HG02938 (cell line): ENCODE results near the gene RTF2.

Experiments used
- ATAC-seq: cut with Tn5 transposase; IDR thresholded peaks from one replicate; pipeline ENCODE4 v1.9.1; 2021; ENCODE audit warnings: mild to moderate bottlenecking, moderate library complexity; ENCODE audit not compliant: unreplicated experiment

Gene RTF2

GRCh38 chr20:56437196-56437960, 31.0 kb upstream of the RTF2 start:
- no peak for ATAC-seq

DNA sequence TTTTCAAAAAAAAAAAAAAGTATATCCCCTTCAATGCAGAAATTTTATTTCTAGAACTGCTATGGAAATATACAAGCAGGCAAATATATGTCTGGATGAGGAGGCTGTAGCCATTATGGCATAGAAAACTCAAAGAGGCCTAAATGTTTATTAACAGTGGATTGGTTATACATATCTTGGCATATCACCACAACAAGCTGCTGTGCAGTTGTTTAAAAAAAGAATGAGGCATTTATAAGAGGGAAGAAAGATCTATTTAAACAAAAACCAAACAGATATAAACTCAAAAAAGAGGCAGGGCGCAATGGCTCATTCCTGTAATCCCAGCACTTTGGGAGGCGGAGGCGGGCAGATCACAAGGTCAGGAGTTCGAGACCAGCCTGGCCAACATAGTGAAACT, 30.1 kb upstream of the RTF2 start:
- no peak for ATAC-seq

- no peak for ATAC-seq
Measured at GRCh38 chr20:56439771-56440291, 28.6 kb upstream of the RTF2 start.

- no peak for ATAC-seq
Measured at GRCh38 chr20:56440346-56441007, 27.9 kb upstream of the RTF2 start.

DNA sequence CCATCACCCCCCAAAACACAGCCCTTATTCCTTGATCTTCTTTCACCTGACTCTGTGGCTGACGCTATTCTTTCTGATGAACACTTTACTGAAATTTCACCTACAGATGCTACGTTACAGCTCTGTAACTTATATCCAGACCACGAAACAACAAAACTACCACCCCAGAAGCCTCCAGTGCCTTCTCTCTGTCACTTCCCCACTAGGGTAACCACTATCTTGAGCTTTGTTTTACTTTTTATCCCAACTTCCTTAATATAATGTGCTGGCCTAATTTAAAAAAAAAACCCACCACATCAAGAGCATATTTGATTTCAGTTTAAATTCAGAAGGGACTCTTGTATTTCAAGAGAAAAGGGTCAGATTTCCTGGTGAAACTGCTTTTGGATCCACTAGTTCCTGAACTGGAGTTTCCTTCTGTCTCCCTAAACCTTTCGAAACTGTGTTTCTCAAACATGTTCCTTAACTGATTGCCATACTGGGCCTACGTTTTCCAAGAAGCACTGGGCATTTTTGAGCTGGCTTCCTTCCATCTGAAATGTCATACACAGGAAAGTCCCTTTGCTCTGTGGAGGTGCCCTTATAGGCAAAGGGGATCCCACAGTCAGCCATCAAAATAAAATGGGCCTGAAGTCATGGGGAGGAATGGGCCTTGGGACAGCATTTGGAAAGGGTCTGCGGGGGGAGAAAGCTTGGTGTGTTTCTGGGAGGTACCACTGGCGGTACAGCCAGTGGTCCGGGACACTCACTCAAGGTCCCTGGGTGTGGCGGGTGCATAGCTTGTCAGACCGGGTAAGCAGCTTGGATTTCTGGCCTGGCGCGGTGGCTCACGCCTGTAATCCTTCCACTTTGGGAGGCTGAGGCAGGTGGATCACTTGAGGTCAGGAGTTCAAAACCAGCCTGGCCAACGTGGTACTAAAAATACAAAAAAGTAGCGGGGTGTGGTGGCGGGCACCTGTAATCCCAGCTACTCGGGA, 25.8 kb upstream of the RTF2 start:
- ATAC-seq, result no peak

DNA sequence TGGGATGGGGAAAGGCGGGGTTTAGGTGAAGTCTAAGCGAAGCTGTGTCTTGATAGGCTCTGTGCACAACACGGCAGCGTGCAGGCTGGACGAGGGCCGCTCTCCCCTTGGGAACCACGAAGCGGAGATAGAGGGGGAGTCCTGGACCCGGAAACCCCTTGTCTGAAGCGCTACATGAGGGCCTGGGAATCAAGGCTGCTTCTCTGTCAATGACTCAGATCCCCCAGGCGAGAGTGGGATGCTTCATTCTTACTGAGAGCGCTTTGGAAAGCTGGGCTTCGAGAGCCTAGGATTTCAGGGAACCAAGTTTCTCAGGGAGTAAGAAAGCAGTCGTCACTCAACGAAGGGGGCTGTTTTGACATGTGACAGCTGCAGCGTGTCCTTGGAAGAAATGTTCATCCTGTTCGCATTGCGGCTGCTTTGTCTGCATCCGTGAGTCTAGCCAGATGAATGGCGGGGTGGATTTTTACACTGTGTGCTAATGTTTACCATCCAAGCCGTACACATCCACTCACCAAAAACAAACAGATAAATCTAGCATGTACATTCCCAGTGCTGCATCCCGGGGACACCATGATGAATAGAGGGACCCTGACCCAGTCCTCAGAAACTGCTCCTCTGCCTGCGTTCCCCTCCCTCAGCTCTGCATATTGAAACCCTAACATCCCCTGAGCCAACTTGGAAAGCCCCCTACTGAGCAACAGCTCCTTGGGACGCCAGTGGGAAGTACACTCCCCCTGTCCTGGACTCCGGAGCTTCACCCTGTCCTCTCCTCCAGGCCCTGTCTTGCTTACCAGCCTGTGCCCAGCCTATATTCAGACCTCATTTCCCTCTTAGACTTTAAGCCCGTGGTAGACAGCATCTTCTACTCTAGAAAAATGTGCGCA, 24.5 kb upstream of the RTF2 start:
- no peak for ATAC-seq

DNA sequence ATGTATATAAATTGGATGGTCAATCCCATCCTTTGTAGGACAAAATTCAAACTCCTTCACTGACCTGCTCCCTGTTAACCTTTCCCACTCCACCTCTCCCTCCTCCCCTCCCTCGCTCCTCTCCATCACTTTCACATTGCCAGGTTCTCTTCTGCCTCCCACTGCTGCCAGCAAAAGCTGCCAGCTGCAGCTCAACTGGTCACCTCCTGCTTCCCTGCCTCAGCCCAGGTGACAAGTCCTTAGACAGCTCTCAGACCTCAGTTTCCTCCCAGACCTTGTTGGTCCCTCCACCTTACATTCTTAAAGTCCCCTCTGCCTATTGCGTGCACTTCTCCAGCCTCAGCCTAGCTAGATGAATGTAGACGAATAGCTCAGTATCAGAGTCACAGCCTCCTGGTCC, 23.3 kb upstream of the RTF2 start:
- ATAC-seq, result no peak

GRCh38 chr20:56445540-56445939, 22.9 kb upstream of the RTF2 start:
- ATAC-seq, result no peak

DNA sequence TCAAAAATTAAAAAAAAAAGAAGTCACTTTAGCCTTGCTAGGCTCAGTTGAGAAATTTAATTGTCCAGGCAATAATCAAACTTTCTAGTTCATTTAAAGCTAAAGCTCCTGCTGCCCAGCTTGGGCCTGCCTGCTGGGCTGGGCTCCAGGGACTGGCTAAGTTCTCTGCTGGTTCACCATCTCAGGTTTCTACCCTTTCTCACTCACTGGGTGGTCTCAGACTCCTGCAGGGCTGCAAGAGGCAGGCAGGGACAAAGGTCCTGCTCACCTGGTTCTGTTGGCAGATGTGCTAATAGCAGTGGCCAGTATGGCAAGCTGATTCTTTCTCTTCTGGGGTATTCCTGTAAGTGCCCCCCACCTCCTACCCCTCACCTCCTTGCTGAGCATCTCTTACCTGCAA, 21.2 kb upstream of the RTF2 start:
- ATAC-seq, result no peak

GRCh38 chr20:56449459-56449858, 19.0 kb upstream of the RTF2 start:
- no peak for ATAC-seq

- no peak for ATAC-seq
Measured at GRCh38 chr20:56451056-56451765, 17.2 kb upstream of the RTF2 start.

- peak; percentile 74 for ATAC-seq
Measured at GRCh38 chr20:56453352-56453751, 15.1 kb upstream of the RTF2 start.

- ATAC-seq, result peak; percentile 91
Measured at GRCh38 chr20:56454754-56455153, 13.7 kb upstream of the RTF2 start.

DNA sequence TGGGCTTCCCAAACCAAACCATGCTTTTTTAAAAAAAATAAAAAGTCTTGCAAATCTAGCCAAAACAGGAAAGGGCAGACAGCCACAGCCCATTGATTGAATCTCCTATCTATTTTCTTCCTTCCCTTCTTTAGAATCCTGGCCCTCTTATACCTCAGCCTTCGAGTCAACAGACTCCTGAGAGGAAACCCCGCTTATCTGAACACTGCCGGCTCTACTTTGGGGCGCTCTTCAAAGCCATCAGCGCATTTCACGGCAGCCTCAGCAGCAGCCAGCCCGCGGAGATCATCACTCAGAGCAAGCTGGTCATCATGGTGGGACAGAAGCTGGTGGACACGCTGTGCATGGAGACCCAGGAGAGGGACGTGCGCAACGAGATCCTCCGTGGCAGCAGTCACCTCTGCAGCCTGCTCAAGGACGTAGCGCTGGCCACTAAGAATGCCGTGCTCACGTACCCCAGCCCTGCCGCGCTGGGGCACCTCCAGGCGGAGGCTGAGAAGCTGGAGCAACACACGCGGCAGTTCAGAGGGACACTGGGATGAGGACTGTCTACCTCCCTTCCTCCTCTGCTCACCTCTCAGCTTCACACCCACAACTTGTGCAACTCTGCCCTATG, 10.1 kb upstream of the RTF2 start:
- no peak for ATAC-seq

- no peak for ATAC-seq
Measured at GRCh38 chr20:56460459-56460858, 8.0 kb upstream of the RTF2 start.

DNA sequence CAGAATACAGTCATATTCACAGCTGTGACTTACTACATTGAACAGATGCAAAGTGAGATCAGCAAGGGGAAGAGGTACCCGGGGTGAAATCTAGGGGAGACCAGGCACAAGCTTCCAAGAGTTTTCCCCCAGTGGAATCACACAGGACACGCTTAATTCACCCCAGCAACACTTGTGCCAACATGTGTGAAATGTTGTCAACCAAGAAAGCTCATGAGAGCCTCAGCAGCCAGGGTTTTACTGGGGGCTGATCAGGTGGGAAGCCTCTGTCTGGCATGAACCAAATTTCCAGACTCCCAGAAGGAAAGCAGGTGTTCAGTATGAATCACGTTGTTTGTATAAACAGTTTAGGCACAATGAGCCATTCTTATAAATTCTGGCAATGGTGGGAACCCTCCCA, 6.9 kb upstream of the RTF2 start:
- no peak for ATAC-seq

DNA sequence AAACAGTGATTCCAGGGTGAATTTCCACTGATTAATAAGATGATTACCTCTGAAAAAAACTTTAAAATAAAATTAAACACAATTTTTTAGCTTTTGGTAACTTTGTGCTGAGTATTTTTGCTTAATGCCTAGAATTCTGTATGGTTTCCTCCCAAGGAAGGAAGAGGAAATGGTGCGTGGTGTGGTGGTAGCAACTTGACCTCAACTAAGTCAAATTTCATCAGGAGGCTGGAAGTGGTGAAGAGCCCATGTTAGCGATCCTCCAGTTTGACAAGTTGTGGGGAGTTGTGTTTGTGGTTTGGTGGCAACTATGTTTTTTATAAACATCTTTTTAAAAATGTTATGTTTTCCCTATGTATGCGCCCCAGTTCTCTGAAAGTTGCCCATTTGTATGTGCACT, 5.0 kb upstream of the RTF2 start:
- ATAC-seq, result no peak

GRCh38 chr20:56465997-56466396, 2.4 kb upstream of the RTF2 start:
- ATAC-seq, result peak; percentile 37

DNA sequence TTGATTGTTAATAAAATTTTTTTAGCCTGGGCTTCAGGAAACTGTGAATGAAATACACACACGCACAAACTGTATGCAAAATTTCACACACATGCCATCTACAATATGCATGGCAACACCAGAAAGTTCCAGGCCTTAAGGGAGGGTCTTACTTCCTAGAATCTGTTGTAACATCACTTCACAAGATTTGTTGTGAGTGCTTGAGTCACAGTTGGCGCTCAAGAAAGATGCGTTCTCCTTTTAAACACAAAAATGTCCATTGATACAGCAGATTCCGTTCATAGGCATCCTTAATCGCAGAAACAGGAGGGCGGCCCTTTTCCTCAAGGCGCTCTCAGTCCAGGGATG, 485 bp upstream of the RTF2 start:
- peak; percentile 3 for ATAC-seq
